HPDE6-E6E7 (cell line): ENCODE results near the gene MAP4K3.
A peak's percentile ranks its signal among the peaks of the same experiment; 100 is the strongest.

ENCODE experiments used
- DNase-seq: peaks from one replicate; pipeline ENCODE4 v3.0.0; 2011; ENCODE audit warnings: missing footprints; ENCODE audit errors: extremely low spot score

MAP4K3 gene

DNA sequence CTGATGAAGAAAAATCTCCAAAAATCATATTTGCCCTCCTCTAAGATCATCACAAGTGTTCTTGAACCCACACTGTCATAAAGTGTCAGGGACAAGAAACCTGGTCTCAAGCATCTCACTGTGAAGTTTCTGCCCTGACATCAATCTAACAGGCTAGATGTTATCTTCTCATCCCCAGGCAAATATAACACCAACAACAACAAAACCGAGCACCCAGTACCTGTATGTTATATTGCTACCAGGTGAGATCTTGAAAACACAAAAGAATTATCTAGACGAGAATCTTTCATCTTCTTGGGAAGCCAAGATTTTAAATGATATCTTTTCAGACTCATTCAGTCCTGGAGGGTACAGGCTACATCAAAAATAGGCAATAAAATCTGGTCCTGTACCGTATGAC is 8.8 kb upstream of the MAP4K3 start:
- DNase-seq, result no peak

DNA sequence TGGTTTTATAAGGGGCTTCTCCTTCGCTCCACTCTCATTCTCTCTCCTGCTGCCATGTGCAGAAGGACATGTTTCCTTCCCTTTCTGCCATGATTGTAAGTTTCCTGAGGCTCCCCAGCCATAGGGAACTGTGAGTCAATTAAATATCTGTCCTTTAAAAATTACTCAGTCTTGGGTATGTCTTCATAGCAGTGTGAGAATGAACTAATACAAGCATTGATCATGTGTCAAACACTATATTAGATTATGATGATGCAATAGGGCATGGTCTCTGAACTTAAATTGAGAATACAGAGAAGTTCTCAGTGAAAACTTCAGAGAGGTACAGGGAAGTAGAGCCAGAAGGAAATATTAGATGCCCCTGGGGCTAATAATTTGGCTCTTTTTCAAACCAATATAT is 5.9 kb upstream of the MAP4K3 start:
- DNase-seq, result no peak

DNA sequence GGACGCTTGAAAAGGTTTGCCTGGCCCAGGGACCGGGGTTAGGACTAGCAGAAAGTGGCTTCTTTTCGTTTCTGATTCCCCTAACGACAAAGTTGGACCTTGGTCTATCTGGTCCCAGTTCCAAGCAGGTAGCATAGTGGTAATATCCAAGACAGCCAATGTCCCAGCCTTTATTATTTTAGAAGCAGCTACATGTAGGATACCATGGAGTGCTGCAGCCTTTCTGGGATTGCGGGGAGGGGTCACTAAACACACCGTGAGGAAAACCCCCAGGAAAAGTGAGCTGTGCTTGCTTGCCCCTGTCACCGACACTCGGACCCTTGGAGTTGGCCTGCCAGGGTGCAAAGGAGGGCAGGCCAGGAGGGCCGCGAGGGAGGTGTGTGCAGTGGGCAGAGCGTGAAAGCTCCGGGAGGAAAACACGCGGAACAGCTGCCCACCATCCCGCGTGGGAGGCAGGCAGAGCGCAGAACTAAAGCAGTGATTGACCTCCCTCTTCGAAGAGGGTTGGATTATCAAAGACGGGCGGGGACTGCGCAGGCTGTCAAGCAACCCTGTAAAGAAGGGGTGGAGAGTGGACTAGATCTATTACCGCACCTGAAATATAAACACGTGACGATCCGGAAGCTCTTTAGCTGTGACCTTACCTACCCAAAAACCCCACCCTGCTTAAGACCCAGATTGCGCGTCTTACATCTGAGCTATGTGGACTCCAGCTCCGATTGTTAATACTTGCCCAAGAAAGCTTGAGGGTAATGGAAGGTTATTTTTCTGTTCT is 624 bp upstream of the MAP4K3 start:
- peak; percentile 70 for DNase-seq

DNA sequence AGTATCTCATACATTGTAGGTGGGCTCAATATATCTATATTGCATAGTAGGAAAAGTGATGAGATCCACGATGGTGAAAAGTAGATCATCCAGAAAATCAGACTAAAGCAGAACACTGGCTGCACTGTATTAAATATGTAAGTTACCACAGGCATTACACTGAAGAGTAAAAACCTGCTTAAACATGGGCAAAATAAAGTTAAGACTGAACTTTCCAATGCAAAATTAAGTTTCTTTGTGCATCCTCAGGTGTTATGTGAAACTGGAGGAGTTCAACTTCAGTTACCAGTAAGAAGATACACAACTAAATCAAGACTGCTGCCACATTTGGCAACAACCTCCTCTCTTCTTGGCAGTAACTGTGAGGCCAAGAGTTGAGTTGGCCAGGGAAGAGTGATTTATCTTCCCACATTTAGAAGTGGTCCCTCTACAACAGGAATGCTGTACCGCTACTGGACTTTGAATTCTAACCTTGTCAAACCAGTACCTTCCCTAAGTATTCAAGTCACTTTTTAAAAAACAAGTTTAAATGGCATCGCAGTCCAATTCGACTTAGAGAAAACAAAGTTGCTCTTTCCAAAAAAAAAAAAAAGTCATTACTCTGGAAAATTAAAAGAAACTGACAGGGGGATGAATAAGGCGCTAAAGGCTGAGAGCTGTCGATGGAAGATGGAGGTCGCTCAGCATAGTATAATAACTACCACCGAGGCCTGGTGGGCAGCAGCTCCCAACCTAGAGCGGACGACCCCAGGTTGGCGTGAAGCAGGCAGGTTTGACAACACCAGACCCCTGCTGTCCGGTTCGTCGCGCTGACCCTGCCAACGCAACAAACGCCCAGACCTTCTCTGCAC is 1.1 kb downstream of the MAP4K3 start:
- DNase-seq, result no peak

DNA sequence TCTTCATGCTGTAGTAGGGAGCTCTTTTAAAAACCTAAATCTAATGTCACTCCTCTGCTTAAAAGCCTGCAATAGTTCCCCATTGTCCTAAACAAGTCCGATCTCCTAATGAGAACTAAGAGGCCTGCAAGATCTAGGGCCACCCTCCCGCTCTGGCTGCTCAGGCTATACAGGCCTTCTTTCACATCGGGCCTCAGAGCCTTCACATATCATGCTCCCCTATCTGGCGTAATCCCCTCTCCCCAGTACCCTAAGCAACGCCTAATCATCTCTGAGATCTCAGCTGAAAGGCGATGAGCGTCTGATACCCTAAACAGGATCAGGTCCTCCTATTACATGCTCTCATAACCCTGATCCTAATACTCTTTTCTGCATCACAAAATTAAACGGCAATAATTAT is 1.9 kb downstream of the MAP4K3 start:
- DNase-seq, result no peak

DNA sequence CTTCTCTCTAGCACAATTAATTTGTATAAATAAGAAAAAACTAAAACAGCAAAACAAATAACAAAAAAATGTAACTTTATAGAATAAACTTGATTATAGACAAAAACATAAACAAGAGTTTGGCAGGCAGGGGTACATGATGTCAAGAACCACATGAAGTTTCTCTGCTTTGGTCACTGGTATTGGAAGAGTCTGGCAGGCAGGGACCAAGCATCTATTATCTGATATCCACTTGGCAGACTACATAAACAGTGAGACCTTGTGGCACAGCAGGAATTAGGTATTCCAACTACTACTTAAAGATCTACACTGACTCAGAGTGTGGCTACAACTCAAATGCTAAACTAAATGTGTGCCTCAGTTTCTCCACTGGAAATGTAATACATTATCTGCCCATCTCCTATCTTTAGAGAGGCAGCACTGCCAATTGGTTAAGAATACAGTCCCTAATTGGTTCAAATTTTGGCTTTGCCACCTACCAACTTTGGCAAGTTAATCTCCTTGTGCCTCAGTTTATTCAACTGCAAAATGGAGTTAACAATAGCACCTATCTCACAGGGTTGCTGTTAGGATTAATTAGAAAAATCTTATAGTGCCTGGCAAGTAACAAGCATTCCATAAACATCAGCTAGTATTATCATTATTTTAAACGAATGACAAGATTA is 2.7 kb downstream of the MAP4K3 start:
- no peak for DNase-seq

DNA sequence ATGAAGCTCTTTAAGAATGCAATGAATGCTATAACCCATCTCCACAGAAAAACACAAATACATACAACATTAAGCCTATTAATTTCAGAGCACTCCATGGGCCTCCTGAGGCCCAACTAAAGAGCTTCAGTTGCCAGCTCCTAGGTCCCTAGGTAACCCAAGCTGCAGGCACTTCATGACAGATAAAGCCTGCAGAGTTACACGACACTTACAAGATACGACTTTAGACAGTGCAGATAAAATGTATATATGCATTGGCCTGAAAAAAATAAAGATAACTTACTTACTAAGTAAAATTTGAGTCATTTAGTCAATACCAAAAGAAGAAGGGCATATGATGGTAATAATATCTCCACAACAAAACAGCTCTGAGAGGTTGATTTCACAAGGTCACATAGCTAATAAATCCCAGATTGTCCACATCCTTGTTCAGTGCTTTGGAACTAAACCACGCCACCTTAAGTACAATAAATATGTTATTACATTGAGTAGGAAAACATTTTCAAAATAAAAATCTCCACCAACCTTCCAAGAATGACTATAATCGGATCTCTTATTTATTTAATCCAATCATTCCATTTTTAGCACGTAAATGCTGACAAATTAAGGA is 3.4 kb downstream of the MAP4K3 start:
- DNase-seq, result no peak

DNA sequence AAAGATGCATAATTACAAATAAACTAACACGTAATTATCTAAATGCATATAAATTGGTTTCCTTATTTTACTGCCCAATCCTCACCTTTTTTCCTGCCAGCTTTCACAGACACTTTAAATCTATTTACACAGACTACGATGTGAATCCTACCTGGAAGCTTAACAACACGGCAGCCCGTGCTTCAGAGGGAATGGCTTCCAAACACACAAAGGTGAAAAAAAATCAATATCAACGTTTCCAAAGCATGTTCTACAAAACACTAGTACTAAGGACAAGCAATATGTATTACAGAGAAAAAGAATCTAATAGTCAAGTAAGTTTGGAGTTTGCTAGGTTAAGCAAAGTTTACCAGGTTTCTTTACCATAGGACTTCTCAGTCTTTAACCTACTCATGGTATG is 4.4 kb downstream of the MAP4K3 start:
- no peak for DNase-seq

DNA sequence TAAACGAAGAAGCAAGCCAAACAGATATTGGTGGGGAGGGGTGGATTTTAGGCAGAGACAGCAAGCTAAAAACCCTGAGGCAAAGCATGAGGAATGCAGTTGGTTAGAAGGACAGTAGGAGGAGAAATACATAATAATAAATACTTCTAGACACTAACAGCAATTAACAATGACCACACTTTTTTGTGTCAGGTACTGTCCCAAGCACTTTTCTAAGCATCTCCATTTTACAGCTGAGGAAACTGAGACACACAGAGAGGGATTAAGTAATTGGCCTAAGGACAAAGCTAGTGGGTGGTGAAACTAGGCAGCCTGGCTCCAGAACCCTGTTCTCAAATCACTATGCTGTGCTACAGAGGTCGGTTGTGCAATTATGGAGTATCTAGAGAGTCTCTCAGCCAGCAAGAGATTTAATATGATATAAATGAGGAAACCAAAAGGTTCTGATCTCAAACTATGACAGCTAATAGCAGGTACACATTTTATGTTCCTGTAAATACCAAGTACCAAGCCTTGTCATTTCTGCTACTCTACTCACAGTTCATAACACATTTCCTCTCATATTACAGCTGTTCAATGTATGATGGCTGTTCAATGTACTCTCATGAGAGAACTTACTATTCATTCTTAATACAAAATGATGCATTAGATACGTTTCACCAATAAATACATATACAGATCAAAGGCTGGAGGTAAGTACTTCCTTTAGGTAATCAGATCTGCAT is 5.3 kb downstream of the MAP4K3 start:
- DNase-seq, result no peak

DNA sequence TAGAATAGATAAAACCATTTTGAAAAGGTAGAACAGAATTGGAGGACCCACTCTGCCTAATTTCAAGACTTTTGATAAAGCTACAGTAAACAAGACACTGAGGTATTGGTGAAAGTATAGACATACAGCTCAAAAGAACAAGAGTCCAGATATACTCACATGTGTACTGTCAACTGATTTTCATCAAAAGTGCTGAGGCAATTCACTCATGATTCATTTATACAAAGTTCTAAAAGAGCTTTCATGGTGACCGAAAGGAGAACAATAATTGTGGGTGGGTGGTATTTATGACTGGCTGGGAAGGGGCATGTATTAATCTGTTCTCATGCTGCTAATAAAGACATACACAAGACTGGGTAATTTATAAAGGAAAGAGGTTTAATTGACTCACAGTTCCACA is 7.3 kb downstream of the MAP4K3 start:
- DNase-seq, result no peak

DNA sequence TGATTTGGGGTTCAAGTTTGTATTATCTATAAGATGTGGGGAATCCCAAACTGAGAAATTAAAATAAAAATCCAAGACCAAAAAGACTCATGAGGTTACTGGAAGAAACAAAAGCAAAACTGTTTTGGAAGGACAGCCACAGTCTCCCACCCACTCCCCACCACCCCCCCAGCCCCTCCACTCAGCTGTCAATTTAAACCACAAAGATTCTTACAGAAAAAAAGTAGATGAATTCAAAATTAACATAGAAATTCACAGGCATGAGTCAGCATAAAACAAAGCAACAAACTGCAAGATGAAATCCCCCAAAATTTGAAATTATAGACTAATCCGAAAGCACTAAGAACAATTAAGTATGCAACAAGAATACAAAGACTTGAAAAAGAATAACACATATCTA is 12.1 kb downstream of the MAP4K3 start:
- no peak for DNase-seq

DNA sequence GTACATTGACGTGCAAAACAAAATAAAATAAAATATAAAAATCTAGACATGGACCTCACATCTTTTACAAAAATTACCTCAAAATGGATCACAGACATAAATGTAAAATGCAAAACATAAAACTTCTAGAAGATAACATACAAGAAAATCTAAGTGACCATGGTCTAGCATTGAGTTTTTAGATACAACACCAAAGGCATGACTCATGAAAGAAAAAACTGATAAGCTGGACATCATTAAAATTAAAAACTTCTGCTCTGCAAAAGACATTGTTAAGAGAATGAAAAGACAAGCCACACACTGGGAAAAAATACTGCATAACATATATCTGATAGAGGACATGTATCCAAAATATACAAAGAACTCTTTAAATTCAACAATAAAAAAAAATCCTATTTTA is 14.4 kb downstream of the MAP4K3 start:
- no peak for DNase-seq

DNA sequence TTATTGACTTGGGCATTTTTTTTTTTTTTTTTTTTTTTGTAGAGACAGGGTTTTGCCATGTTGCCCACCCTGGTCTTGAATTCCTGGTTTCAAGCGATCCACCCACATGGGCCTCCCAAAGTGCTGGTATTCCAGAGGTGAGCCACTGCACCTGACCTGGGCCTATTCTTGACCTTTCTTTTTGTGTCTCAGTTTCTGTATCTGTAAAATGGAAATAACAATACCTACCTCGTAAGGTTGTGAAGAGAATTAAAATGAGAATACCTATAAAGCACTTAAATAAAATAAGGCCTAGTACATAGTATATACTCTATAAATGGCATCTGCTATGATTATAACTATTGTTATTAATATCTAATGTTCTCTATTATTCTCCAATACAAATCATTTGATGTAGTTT is 15.7 kb downstream of the MAP4K3 start:
- DNase-seq, result no peak

DNA sequence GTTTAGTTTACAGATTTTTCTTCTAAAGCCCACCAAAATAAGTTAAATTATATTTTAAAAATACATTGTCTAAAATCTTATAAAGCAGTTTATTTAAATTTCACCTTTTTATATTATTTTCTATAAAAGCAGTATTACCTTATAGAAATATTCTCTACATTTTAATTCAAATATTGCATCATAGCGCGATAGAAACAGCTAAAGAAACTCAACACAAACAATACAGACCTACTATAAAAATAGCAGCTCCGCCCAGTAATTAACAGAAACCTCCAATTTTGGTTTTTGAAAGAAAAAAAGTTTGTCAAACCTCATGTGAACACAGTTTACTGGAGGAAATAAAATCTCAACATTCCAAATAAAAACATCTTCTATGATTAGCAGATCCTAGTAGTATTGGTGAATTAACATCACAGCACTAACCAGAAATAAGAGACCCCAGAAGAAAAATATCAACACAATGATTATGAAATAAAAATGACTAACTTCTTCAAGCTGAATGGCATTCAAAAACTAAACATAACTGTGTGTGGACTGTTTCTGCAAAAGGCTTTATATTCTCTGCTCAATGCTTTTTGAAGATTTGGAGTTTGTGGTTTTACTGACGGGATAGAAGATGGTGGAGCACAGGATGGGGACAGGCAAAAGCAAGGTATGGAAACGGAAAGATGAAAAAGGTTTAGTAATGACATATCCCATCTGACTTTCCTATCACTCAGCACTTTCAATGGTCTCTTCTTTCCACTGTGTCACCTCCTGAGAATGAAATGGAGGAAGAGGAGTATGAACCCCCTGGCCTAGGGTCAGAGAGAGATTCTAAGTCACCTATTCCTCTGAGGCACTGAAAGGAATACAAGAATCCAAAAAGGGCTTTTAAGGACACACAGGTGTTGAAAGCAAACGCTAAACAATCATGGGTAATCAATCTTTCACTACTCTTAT is 17.5 kb downstream of the MAP4K3 start:
- DNase-seq, result no peak

DNA sequence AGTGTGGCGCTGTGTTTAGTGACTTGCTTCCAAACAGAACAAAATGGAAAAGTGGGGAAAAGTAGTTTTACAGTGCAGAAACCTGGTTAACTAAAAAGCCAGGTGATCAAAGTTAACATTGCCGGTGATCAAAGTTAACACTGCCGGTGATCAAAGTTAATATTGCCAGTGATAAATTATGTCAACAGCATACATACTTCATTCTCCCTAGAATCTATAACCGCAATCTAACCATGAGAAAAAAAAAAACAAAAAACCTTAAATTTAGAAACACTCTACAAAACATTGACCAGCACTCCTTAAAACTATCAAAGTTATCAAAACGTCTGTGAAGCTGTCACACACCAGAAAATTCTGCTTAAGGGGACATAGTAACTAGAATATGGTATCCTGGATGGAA is 18.6 kb downstream of the MAP4K3 start:
- no peak for DNase-seq

DNA sequence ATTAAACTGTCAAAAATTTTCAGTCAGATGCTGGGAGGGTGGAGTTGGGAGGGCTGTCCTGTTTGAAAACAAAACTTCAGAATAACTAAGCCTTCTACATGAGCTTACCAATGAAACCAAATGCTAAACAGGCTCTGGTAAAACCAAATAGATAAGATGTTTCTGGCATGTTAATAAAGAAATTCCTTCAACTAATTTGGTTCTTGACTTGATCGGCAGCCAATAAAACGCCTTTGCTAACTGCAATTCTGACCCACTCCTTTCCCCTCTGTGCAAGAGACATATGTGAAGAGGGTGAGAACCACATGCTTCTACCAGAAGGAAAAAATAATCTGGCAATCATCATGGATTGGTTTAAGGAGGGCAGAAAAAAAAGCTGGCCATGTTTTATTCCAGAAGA is 20.9 kb downstream of the MAP4K3 start:
- DNase-seq, result no peak

DNA sequence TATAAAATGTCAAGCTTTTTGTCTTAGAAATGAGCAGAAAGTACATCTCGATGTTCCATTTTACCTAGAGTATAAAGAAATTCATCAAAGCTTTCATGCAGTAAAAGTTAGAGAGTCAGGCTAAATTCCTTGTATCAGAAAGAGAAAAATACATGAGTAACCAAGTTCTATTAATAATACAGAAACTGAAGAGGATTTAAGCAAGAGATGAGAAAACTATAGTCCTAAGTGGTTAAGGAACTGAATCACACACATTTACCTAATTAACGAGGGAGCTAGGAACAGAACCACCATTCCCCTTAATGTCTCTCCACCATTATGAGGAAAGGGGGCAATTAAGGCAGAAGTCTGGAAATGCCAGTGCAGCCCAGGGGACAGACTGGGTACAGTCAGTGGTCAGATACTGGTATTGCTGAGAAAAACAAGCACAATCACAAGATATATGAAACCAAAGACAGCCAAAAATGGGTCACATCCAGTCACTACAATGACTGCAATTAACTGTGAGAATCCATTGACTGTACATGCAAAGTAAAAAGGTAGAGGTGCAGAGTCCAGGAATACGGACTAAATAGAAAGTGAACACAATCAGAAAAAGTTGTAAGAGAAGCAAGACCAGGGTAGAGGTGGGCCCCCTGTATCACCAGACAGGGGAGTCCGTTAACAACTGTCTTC is 23.9 kb downstream of the MAP4K3 start:
- DNase-seq, result no peak

DNA sequence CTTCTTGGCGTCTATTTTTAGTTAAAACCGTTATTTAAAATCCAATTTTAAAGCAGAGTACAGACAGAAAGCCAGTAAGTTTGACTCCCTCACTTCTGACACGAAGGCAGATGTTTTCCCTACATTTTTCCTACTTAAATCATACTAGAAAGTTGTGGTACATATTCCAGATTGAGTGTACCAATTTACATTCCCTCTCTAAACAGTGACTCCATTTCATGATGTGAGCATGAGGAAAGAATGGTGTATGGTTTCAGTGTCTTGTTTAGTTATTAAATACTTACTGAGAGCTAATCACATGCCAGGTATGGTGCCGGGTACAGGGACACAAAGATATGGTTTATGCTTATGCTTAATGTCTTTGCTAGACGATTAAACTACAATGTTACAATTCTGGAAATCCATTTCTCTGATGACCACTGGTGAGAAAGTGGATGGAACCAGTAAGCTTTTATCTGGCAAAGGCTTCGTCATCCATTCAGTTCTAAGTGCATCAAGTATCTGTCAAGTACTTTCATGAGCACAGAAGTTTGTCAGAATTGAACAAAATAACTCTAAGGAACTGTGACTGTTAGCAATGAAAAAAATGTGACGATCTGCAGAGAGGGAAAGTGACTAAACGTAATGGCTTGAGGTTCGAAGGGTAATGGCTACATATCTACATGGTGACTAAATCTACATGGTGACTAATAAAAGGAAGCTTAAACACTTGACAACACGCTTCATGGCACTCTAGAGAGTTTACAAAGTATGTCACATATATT is 25.7 kb downstream of the MAP4K3 start:
- peak; percentile 45 for DNase-seq
